BE2C (cell line): ENCODE data around the gene HES1.
A peak's percentile ranks its signal among the peaks of the same experiment; 100 is the strongest.

Source experiments
- DNase-seq: peaks from one replicate; pipeline ENCODE4 v3.0.0-alpha.2; 2020
- H3K27me3 ChIP-seq: fragments of 250-450 bp; sonication (Bioruptor Pico); 2 replicates; pipeline ENCODE4 v1.5.1; 2020; ENCODE audit warnings: mild to moderate bottlenecking
- H3K36me3 ChIP-seq: fragments of 250-450 bp; sonication (Bioruptor Pico); 2 replicates; pipeline ENCODE4 v1.5.1; 2020; ENCODE audit warnings: mild to moderate bottlenecking
- H3K4me1 ChIP-seq: fragments of 250-450 bp; sonication (Bioruptor Pico); 2 replicates; pipeline ENCODE4 v1.5.1; 2020
- H3K4me3 ChIP-seq: 2 replicates; pipeline ENCODE4 v1.5.1; 2011; ENCODE audit warnings: low read depth, low read length
- H3K9me3 ChIP-seq: fragments of 250-450 bp; sonication (Bioruptor Pico); 2 replicates; pipeline ENCODE4 v1.5.1; 2020
- CTCF ChIP-seq: IDR thresholded peaks from 2 replicates; pipeline ENCODE4 v1.5.1; 2012; ENCODE audit warnings: mild to moderate bottlenecking, low read depth, low read length

HES1 gene

GRCh38 chr3:194165271-194166018, 29.5 kb downstream of the HES1 start:
- DNase-seq: no peak
- no peak for TF ChIP-seq CTCF
- no peak overlapping the region for H3K4me3 ChIP-seq
- H3K9me3 ChIP-seq: no peaks in the 10 kb centered on the region
- peaks cover 19% of the 10 kb centered on the region for H3K4me1 ChIP-seq
- no peaks in the 10 kb centered on the region for H3K27me3 ChIP-seq
- H3K36me3 ChIP-seq: no peaks in the 10 kb centered on the region

- Histone ChIP-seq H3K4me3 (peak overlapping the region; percentile 24), H3K9me3 (no peaks in the 10 kb centered on the region), H3K4me1 (peaks cover 19% of the 10 kb centered on the region), H3K36me3 (no peaks in the 10 kb centered on the region), H3K27me3 (no peaks in the 10 kb centered on the region)
- TF ChIP-seq CTCF: no peak
- peak; percentile 55 for DNase-seq
Measured at GRCh38 chr3:194166682-194167479, 30.9 kb downstream of the HES1 start.

- H3K27me3 ChIP-seq: no peaks in the 10 kb centered on the region
- H3K36me3 ChIP-seq: no peaks in the 10 kb centered on the region
- TF ChIP-seq CTCF: no peak
- peaks cover 19% of the 10 kb centered on the region for H3K4me1 ChIP-seq
- H3K4me3 ChIP-seq: no peak overlapping the region
- H3K9me3 ChIP-seq: no peaks in the 10 kb centered on the region
- no peak for DNase-seq
Measured at GRCh38 chr3:194167480-194168282, 31.7 kb downstream of the HES1 start.

GRCh38 chr3:194168994-194169393, 33.0 kb downstream of the HES1 start:
- Histone ChIP-seq H3K36me3 (no peaks in the 10 kb centered on the region), H3K4me1 (peaks cover 19% of the 10 kb centered on the region), H3K27me3 (no peaks in the 10 kb centered on the region), H3K9me3 (no peaks in the 10 kb centered on the region), H3K4me3 (no peak overlapping the region)
- no peak for DNase-seq
- TF ChIP-seq CTCF: no peak

GRCh38 chr3:194169595-194169994, 33.6 kb downstream of the HES1 start:
- no peak for DNase-seq
- H3K27me3 ChIP-seq: no peaks in the 10 kb centered on the region
- no peak for TF ChIP-seq CTCF
- no peak overlapping the region for H3K4me3 ChIP-seq
- no peaks in the 10 kb centered on the region for H3K9me3 ChIP-seq
- H3K36me3 ChIP-seq: no peaks in the 10 kb centered on the region
- H3K4me1 ChIP-seq: peaks cover 19% of the 10 kb centered on the region
